MCF 10A (cell line): ENCODE results near the gene GUK1. TPM values are rescaled to one million over a fixed set of nuclear protein-coding genes. Genes with fewer than 3 reads are reported as not detected.

Experiments
- BruUV-seq: library from RNA; stranded (reverse); fragments of 400-500 nt; replicated peaks from 2 replicates; lab custom pipeline; 2021; lab: Mats Ljungman, UMichigan
- CTCF ChIA-PET: fragments of 300-600 bp; sonication (Branson Sonifier 250); formaldehyde crosslinking; extraction: SDS; loops from one replicate; lab custom pipeline; 2021; ENCODE audit warnings: antibody characterized with exemption, inconsistent platforms; lab: Yijun Ruan, JAX
- POLR2A ChIA-PET: fragments of 300-600, 350-650 bp; sonication (Branson Sonifier 250); formaldehyde crosslinking; extraction: SDS; loops from one replicate; lab custom pipeline; 2020; ENCODE audit warnings: antibody characterized with exemption, inconsistent platforms; lab: Yijun Ruan, JAX
- DNase-seq: peaks from one replicate; pipeline ENCODE4 v3.0.0-alpha.2; 2018; ENCODE audit not compliant: unreplicated experiment
- H3K27ac Mint-ChIP-seq: one replicate; pipeline ENCODE4 v1.8.0; 2022; ENCODE audit warnings: mild to moderate bottlenecking, low read depth, mixed read lengths; ENCODE audit not compliant: unreplicated experiment
- H3K27me3 Mint-ChIP-seq: one replicate; pipeline ENCODE4 v1.8.0; 2022; ENCODE audit warnings: mixed read lengths; ENCODE audit not compliant: insufficient read depth, unreplicated experiment
- H3K36me3 Mint-ChIP-seq: one replicate; pipeline ENCODE4 v1.8.0; 2022; ENCODE audit warnings: mild to moderate bottlenecking, moderate library complexity, mixed read lengths; ENCODE audit not compliant: insufficient read depth, unreplicated experiment
- H3K4me1 Mint-ChIP-seq: one replicate; pipeline ENCODE4 v1.8.0; 2022; ENCODE audit warnings: mixed read lengths; ENCODE audit not compliant: insufficient read depth, unreplicated experiment
- H3K4me3 Mint-ChIP-seq: one replicate; pipeline ENCODE4 v1.8.0; 2022; ENCODE audit warnings: mild to moderate bottlenecking, moderate library complexity, mixed read lengths; ENCODE audit not compliant: unreplicated experiment
- H3K9me3 Mint-ChIP-seq: one replicate; pipeline ENCODE4 v1.8.0; 2022; ENCODE audit warnings: mixed read lengths; ENCODE audit not compliant: unreplicated experiment
- CTCF ChIP-seq: fragments of 200-600 bp; IDR thresholded peaks from one replicate; pipeline ENCODE4 v1.8.0; 2022; ENCODE audit warnings: antibody characterized with exemption, mild to moderate bottlenecking; ENCODE audit not compliant: unreplicated experiment
- intact Hi-C: fragments of 100-400 bp; cut with micrococcal nuclease; formaldehyde crosslinking; loops from 2 replicates; pipeline ENCODE4 v1.14.1; 2022
- total RNA-seq: library from RNA; stranded (reverse); gene quantifications from 2 replicates; pipeline ENCODE4 v1.2.3, GENCODE V29; 2022

The GUK1 gene
- total RNA-seq, 1 experiment from 2014 or later: 495 TPM

- TF ChIP-seq CTCF: no peak
- Mint-ChIP-seq H3K9me3 (no peaks in the 10 kb centered on the region), H3K27me3 (no peaks in the 10 kb centered on the region), H3K4me3 (no peak overlapping the region), H3K27ac (no peak overlapping the region), H3K4me1 (peaks cover 26% of the 10 kb centered on the region), H3K36me3 (no peaks in the 10 kb centered on the region)
- no TSS peak for BruUV-seq
- intact Hi-C loops: no loop called here
- POLR2A ChIA-PET: interaction anchor here (0.7 to 1.6 kb wide), 3 partner anchors 8 to 17 kb away, joined by 3 to 7 read pairs (median 4); partner anchors contain the start of genes GUK1 and IBA57
- no peak for DNase-seq
- CTCF ChIA-PET: interaction anchor here (0.6 to 1.6 kb wide), 6 partner anchors 9 to 344 kb away, joined by 3 to 9 read pairs (median 3); partner anchors contain the start of gene IBA57
These were observed 17.1 kb downstream of the GUK1 start for GRCh38 chr1:228156941-228157728.

GRCh38 chr1:228157729-228158126 lies 17.6 kb downstream of the GUK1 start:
- no peaks in the 10 kb centered on the region for H3K27me3 Mint-ChIP-seq
- ChIA-PET CTCF (interaction anchor here (1.1 kb wide), 2 partner anchors 9 to 343 kb away, joined by 3 to 4 read pairs; no protein-coding TSS in a partner anchor), POLR2A (interaction anchor here (1.2 to 1.6 kb wide), 2 partner anchors 15 to 18 kb away, joined by 4 to 7 read pairs; partner anchors contain the start of gene GUK1)
- no TSS peak for BruUV-seq
- intact Hi-C loops: no loop called here
- peaks cover 30% of the 10 kb centered on the region for H3K4me1 Mint-ChIP-seq
- no peaks in the 10 kb centered on the region for H3K9me3 Mint-ChIP-seq
- no peak overlapping the region for H3K27ac Mint-ChIP-seq
- H3K36me3 Mint-ChIP-seq: peaks cover under 1% of the 10 kb centered on the region
- no peak for TF ChIP-seq CTCF
- DNase-seq: no peak
- H3K4me3 Mint-ChIP-seq: no peak overlapping the region

DNA sequence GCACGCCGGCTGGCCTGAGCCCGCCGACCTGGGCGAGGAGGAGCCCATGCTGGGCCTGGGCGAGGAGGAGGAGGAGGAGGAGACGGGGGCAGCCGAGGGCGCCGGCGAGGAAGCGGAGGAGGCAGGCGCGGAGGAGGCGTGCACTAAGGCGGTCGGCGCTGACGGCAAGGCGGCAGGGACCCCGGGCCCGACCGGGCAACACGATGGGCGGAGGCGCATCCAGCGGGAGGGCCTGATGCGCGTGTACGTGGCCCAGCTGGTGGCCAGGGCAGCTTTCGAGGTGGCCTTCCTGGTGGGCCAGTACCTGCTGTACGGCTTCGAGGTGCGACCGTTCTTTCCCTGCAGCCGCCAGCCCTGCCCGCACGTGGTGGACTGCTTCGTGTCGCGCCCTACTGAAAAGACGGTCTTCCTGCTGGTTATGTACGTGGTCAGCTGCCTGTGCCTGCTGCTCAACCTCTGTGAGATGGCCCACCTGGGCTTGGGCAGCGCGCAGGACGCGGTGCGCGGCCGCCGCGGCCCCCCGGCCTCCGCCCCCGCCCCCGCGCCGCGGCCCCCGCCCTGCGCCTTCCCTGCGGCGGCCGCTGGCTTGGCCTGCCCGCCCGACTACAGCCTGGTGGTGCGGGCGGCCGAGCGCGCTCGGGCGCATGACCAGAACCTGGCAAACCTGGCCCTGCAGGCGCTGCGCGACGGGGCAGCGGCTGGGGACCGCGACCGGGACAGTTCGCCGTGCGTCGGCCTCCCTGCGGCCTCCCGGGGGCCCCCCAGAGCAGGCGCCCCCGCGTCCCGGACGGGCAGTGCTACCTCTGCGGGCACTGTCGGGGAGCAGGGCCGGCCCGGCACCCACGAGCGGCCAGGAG lies 18.3 kb downstream of the GUK1 start:
- H3K27me3 Mint-ChIP-seq: no peaks in the 10 kb centered on the region
- intact Hi-C loops: no loop called here
- ChIA-PET POLR2A (interaction anchor here (10.8 kb wide), 1 partner anchor 17 kb away, joined by 318 read pairs; the partner anchor contains the start of gene GUK1), CTCF (interaction anchor here (1.0 to 1.3 kb wide), 3 partner anchors 7 to 159 kb away, joined by 3 to 5 read pairs (median 4); no protein-coding TSS in a partner anchor)
- H3K36me3 Mint-ChIP-seq: peaks cover 6% of the 10 kb centered on the region
- TF ChIP-seq CTCF: no peak
- H3K4me3 Mint-ChIP-seq: no peak overlapping the region
- H3K9me3 Mint-ChIP-seq: no peaks in the 10 kb centered on the region
- no TSS peak for BruUV-seq
- H3K4me1 Mint-ChIP-seq: peaks cover 36% of the 10 kb centered on the region
- DNase-seq: no peak
- H3K27ac Mint-ChIP-seq: no peak overlapping the region
